ENCODE measurements around the gene CCDC6.

The CCDC6 gene

GRCh38 chr10:59869594-59869940, 36.8 kb downstream of the CCDC6 start:
- no peak for TF ChIP-seq CTCF (conservative IDR thresholded peaks at IDR 0.05; ENCODE audit: low read depth, low read length)
- no peak overlapping the region for H3K4me3 ChIP-seq (ENCODE audit: low read depth, low read length)
- DNase-seq (ENCODE audit: low read depth), result no peak

GRCh38 chr10:59868696-59869593, 37.4 kb downstream of the CCDC6 start:
- no peak overlapping the region for H3K4me3 ChIP-seq (ENCODE audit: low read depth, low read length)
- DNase-seq (ENCODE audit: low read depth), result no peak
- TF ChIP-seq CTCF (conservative IDR thresholded peaks at IDR 0.05; ENCODE audit: low read depth, low read length), result no peak

- no peak for TF ChIP-seq CTCF (conservative IDR thresholded peaks at IDR 0.05; ENCODE audit: low read depth, low read length)
- DNase-seq (ENCODE audit: low read depth), result no peak
- H3K4me3 ChIP-seq (ENCODE audit: low read depth, low read length), result no peak overlapping the region
Measured at GRCh38 chr10:59867590-59867989, 38.8 kb downstream of the CCDC6 start.

DNA sequence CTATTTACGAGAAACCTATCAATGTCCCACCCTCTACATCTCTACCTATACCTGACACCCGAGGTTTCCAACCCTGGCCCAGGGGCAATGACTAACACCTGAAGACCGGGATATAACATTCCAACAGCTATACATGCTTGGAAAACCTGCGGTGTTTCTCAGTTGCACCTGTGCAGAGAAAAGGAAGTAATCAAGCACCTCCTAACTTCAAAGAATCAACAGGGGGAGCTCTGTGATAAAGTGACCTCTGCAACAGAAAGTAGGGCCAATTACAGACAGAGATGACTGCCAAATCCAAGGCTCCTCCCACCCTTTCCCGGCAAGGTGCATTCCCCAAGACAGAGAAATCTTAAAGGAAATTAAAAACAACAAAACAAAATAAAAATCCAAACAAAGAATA, 41.3 kb downstream of the CCDC6 start:
- peak; percentile 65 for DNase-seq (ENCODE audit: low read depth)
- TF ChIP-seq CTCF (conservative IDR thresholded peaks at IDR 0.05; ENCODE audit: low read depth, low read length), result peak; percentile 56
- H3K4me3 ChIP-seq (ENCODE audit: low read depth, low read length), result no peak overlapping the region

DNA sequence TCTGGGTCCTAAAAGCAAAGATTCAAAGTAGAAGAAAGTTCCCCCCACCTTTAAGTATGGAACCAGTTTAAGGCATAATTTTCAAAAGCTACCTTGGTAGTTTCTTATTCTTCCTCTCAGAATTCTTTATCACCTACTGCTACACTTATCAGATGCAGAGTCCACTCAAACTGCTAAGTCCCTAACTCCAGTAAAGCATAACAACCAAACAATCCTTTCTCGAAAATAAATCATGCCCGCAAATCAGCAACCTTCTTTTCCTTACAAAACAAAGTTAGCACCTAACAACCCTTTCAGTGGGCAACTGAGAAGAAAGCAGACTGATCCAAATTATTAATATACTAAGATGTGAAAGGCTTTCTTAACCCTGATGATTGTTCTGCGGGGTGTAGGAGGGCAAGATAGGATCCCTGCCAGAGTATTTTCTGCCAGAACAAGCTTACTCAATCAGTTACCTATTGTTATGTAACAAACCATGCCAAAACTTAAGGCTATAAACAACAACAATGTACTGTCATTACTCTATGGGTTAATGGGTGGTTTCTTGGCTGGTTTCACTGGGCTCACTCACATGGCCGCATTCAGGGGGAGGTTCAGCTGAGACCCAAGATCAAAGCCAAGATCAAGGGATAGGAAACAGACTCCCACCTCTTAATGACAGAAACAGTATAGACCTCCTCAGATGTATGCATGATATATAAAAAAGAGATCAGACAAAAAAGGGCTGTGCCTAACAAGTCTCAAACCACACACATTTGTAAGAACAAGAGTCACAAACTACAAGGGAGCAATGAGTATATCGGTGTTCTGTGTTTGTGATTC, 42.0 kb downstream of the CCDC6 start:
- no peak for TF ChIP-seq CTCF (conservative IDR thresholded peaks at IDR 0.05; ENCODE audit: low read depth, low read length)
- no peak for DNase-seq (ENCODE audit: low read depth)
- H3K4me3 ChIP-seq (ENCODE audit: low read depth, low read length), result no peak overlapping the region

DNA sequence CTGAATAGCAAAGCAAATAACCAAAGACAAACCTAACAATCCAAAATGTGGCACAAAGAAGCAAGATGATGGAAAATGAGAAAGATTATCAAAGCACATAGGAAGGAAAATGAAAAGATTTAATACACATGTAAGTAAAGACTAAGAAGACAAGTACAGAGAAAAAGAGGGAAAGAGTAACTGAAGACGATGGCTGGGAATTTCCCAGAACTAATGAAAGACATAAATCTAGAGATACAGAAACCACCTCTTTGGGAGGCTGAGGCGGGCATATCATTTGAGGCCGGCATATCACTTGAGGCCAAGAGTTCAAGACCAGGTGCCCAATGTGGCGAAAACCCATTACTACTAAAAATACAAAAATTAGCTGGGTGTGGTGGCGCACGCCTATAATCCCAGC, 46.8 kb downstream of the CCDC6 start:
- TF ChIP-seq CTCF (conservative IDR thresholded peaks at IDR 0.05; ENCODE audit: low read depth, low read length), result no peak
- H3K4me3 ChIP-seq (ENCODE audit: low read depth, low read length), result no peak overlapping the region
- DNase-seq (ENCODE audit: low read depth), result no peak
